Mucosa of descending colon (tissue), 3 donors: ENCODE data around the gene CDS2. TPM values are rescaled to one million over a fixed set of nuclear protein-coding genes. Genes with fewer than 3 reads are reported as not detected.

Source experiments
- ATAC-seq: fragments of 200-7000 bp; cut with Tn5 transposase; one replicate; pipeline ENCODE4 v1.9.1; 2020; ENCODE audit warnings: mild to moderate bottlenecking, moderate library complexity
- DNase-seq, 3 donors: peaks; one replicate each; pipeline ENCODE4 v3.0.0-alpha.2; 2020
- H3K36me3 ChIP-seq: fragments of 200-600 bp; one replicate; pipeline ENCODE4 v1.8.0; 2021; ENCODE audit warnings: low read depth, mild to moderate bottlenecking
- H3K4me1 ChIP-seq: fragments of 200-600 bp; one replicate; pipeline ENCODE4 v1.8.0; 2021; ENCODE audit warnings: low read depth, mild to moderate bottlenecking
- H3K4me3 ChIP-seq: fragments of 200-600 bp; one replicate; pipeline ENCODE4 v1.8.0; 2021; ENCODE audit warnings: mild to moderate bottlenecking
- H3K9me3 ChIP-seq: fragments of 200-600 bp; one replicate; pipeline ENCODE4 v1.8.0; 2021; ENCODE audit warnings: mild to moderate bottlenecking
- intact Hi-C, 2 donors: fragments of 100-400 bp; cut with DNase I in 1 of 2; cut with micrococcal nuclease in 1 of 2; formaldehyde crosslinking; loops; one replicate each; pipeline versions ENCODE4 v1.11.0 to v1.11.1; 2022; cut with DNase I, micrococcal nuclease
- total RNA-seq, 3 donors: library from RNA; stranded (reverse); fragmentation: NEBNext Ultra II Directional in 2 of 3; extraction: Animal tissue kit (Norgen Biotek cat#: 25700) in 2 of 3; gene quantifications; one replicate each; pipeline versions ENCODE4 v1.2.1 to v1.2.4, GENCODE V29; 2021 to 2023
- TF ChIP-seq, protein P1 (sequence below): fragments of 200-600 bp; IDR thresholded peaks from one replicate; pipeline ENCODE4 v1.8.0; 2022; ENCODE audit warnings: antibody characterized with exemption, mild to moderate bottlenecking
- donor health status: DM: no; HTN: no; CAD: no; lungs with moderate emphysema.
- donor health status: DM: no; HTN: no; CAD: no.
- donor health status: DM: no; HTN: yes; CAD: no.

The CDS2 gene
- total RNA-seq, 3 donors from 2014 or later, result 37.9 to 59.5 (median 39.6) TPM

DNA sequence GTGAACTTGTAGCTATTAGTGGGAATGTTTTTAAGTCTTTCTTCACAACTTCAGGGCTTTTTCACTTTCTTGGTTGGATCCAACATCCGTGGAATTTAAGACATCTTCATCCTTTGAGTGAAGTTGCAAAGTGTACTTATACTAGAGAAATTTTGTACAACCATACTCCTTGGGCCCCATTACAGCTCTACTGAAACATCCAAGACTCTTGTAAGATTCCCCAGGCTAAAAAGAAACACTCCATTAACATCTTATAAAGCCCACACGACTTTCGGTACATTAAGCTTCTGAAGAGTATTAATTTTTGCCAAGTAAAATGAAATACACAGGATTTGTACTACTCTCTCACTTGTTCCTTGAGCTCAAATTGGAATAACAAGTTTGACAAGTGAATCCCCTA is 12.4 kb upstream of the CDS2 start:
- peaks cover 19% of the 10 kb centered on the region for H3K4me1 ChIP-seq
- intact Hi-C loops, result no loop called here
- DNase-seq, result no peak
- no peak for ATAC-seq
- no peak overlapping the region for H3K4me3 ChIP-seq
- no peaks in the 10 kb centered on the region for H3K9me3 ChIP-seq
- TF ChIP-seq, protein P1, sequence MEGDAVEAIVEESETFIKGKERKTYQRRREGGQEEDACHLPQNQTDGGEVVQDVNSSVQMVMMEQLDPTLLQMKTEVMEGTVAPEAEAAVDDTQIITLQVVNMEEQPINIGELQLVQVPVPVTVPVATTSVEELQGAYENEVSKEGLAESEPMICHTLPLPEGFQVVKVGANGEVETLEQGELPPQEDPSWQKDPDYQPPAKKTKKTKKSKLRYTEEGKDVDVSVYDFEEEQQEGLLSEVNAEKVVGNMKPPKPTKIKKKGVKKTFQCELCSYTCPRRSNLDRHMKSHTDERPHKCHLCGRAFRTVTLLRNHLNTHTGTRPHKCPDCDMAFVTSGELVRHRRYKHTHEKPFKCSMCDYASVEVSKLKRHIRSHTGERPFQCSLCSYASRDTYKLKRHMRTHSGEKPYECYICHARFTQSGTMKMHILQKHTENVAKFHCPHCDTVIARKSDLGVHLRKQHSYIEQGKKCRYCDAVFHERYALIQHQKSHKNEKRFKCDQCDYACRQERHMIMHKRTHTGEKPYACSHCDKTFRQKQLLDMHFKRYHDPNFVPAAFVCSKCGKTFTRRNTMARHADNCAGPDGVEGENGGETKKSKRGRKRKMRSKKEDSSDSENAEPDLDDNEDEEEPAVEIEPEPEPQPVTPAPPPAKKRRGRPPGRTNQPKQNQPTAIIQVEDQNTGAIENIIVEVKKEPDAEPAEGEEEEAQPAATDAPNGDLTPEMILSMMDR, result no peak
- no peaks in the 10 kb centered on the region for H3K36me3 ChIP-seq

DNA sequence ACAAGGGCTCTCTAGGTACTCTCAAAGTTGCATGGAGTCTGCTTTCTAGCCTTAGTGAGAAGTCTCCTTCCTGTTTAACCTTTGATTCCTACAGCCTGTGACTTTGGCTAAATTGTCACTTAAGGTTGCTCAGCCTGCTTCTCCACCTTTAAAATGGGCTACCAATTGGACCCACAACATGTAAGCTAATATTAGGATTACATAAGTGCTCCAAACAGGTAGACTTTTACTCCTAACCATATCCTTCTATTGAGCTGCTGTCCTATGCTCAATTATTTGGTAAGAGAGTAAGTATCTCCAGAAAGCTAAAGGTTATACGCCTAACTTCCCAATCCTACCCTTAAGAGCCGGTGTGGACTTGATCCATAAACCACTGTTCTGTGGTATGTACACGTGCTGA is 9.9 kb upstream of the CDS2 start:
- intact Hi-C loops, result no loop called here
- ATAC-seq, result no peak

GRCh38 chr20:5118220-5119142 is 8.3 kb upstream of the CDS2 start:
- intact Hi-C loops, result no loop called here
- TF ChIP-seq, protein P1, result no peak
- Histone ChIP-seq H3K4me1 (peaks cover 12% of the 10 kb centered on the region), H3K4me3 (peak overlapping the region; percentile 68), H3K36me3 (no peaks in the 10 kb centered on the region), H3K9me3 (no peaks in the 10 kb centered on the region)
- DNase-seq, result no peak
- no peak for ATAC-seq

More for the DNA sequence above, 9.9 kb upstream of the CDS2 start:
- Histone ChIP-seq H3K9me3 (no peaks in the 10 kb centered on the region), H3K4me1 (peaks cover 15% of the 10 kb centered on the region), H3K36me3 (no peaks in the 10 kb centered on the region), H3K4me3 (no peak overlapping the region)
- DNase-seq, result no peak
- TF ChIP-seq, protein P1, result no peak

DNA sequence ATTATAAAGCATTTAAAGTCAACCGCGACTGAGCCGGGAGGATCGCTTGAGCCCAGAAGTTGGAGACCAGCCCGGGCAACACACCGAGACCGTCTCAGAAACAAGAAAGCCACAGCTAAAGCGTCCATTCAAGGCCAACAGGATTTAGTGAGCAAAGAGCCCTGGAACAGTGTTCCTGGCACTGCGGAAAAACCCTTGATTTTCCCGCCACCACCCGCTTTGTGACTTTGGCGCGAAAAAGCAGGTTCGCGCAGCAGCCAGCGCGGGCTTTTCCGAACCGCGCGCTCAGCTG is 7.7 kb upstream of the CDS2 start:
- H3K4me1 ChIP-seq, result peaks cover 12% of the 10 kb centered on the region
- TF ChIP-seq, protein P1, result no peak
- DNase-seq (no peak), ATAC-seq (no peak)
- H3K9me3 ChIP-seq, result no peaks in the 10 kb centered on the region
- H3K4me3 ChIP-seq, result peak overlapping the region; percentile 68
- intact Hi-C loops, result no loop called here
- no peaks in the 10 kb centered on the region for H3K36me3 ChIP-seq

GRCh38 chr20:5119435-5120184 is 7.2 kb upstream of the CDS2 start, which contains the start of gene PCNA:
Gene PCNA, minus strand, starts transcription at chr20:5119958. Its CDS starts 160 bp downstream, at chr20:5119798.
- Histone ChIP-seq H3K4me1 (peaks cover 12% of the 10 kb centered on the region), H3K36me3 (no peaks in the 10 kb centered on the region), H3K9me3 (no peaks in the 10 kb centered on the region), H3K4me3 (peak within 1 kb of the TSS; percentile 68)
- ATAC-seq, result peak; percentile 98
- TF ChIP-seq, protein P1, result peak; percentile 22
- intact Hi-C loops, result no loop called here
- peak; percentile 97 to 99 (median 99) for DNase-seq
